ENCODE measurements around the gene KRAS. TPM values are rescaled to one million over a fixed set of nuclear protein-coding genes. Genes with fewer than 3 reads are reported as not detected.

The KRAS gene
- total RNA-seq, 1 donor from 2014 or later: 10.8 TPM

DNA sequence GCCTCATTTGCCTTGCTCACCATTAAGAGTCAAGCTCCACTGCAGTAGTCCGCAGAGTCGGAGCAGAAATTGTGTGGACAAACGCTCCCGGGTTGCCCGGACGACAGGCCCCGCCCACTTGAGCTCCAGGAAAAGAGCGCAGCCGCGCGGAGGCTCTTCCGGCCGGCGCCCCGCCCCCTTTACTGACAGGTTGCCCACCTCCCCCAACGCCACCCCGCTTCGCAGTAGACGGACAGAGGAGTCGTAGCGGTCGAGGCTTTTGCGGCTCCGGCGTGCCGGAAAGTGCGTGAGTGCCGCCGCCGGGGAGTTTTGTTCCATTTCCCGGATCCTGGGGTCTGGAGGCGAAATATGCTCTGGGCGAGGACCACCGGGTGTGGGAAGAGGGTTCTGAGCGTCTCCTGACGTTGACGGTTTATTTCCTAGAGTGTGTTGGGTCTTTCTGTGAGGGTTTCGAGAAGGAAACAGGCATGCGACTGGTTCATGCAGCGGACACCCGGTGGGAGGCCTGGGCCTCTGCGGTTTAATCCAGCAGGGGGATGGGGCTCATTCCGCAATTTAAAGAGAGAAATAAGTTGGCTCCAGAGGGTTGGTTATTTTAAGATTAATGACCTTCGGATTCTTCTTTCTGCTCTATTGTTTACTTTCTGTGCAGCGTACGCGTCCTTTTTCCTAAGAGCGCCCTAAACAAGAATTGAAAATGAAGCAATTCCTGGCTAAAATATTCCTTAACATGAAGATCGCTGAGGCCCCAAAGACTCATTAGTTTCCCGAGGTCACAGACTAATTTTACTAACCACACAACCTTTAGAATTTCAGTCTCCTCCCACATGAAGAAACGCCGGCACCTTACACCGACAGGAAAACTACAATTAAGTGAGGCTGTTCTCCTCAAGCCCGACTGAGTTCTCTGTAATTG is 55.4 kb downstream of the KRAS start, which contains the start of the genes DNAI7 and ETFRF1:
Gene DNAI7, minus strand, starts transcription at position 105 of the 916 bp plus-strand sequence. Its CDS starts 82 bp downstream, at position 23.
Gene ETFRF1, plus strand, starts transcription at position 182 of the 916 bp plus-strand sequence. CDS start 8,720 bp downstream, outside the sequence.
- TF ChIP-seq, protein P1, sequence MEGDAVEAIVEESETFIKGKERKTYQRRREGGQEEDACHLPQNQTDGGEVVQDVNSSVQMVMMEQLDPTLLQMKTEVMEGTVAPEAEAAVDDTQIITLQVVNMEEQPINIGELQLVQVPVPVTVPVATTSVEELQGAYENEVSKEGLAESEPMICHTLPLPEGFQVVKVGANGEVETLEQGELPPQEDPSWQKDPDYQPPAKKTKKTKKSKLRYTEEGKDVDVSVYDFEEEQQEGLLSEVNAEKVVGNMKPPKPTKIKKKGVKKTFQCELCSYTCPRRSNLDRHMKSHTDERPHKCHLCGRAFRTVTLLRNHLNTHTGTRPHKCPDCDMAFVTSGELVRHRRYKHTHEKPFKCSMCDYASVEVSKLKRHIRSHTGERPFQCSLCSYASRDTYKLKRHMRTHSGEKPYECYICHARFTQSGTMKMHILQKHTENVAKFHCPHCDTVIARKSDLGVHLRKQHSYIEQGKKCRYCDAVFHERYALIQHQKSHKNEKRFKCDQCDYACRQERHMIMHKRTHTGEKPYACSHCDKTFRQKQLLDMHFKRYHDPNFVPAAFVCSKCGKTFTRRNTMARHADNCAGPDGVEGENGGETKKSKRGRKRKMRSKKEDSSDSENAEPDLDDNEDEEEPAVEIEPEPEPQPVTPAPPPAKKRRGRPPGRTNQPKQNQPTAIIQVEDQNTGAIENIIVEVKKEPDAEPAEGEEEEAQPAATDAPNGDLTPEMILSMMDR (IDR thresholded peaks at IDR 0.05; ENCODE audit: borderline replicate concordance): peak; percentile 15
- intact Hi-C loops (cut with micrococcal nuclease): no loop called here
- peak; percentile 99 for DNase-seq
- H3K4me1 ChIP-seq: peaks cover 47% of the 10 kb centered on the region
- peak within 1 kb of the TSS; percentile 96 for H3K27ac ChIP-seq (replicated peaks)
- H3K9me3 ChIP-seq (replicated peaks): no peaks in the 10 kb centered on the region
- no peaks in the 10 kb centered on the region for H3K27me3 ChIP-seq (ENCODE audit: low read depth)
- H3K4me3 ChIP-seq: peak within 1 kb of the TSS; percentile 82
- no peaks in the 10 kb centered on the region for H3K36me3 ChIP-seq

DNA sequence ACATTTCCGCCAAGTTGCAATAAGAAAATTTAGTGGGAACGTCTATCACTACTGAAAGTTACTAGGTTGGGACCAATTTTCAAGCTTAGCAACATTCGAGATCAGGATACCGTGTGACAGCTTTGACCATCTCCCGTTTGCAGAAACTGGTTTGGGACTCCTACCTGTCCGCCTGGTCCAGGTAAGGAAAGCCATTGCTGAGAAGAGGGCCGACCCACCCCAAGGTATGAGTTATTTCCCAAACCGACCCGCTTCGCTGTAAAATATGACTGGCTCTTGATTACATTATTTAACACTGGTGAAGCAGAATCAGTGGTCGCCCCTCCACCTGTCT is 56.0 kb downstream of the KRAS start:
- no peak for DNase-seq
- intact Hi-C loops (cut with micrococcal nuclease): no loop called here
- Histone ChIP-seq H3K36me3 (no peaks in the 10 kb centered on the region), H3K4me1 (peaks cover 42% of the 10 kb centered on the region), H3K4me3 (peak overlapping the region; percentile 82), H3K27ac (replicated peaks) (peak overlapping the region; percentile 96), H3K27me3 (ENCODE audit: low read depth) (no peaks in the 10 kb centered on the region), H3K9me3 (replicated peaks) (no peaks in the 10 kb centered on the region)
- TF ChIP-seq, protein P1 (IDR thresholded peaks at IDR 0.05; ENCODE audit: borderline replicate concordance): no peak

DNA sequence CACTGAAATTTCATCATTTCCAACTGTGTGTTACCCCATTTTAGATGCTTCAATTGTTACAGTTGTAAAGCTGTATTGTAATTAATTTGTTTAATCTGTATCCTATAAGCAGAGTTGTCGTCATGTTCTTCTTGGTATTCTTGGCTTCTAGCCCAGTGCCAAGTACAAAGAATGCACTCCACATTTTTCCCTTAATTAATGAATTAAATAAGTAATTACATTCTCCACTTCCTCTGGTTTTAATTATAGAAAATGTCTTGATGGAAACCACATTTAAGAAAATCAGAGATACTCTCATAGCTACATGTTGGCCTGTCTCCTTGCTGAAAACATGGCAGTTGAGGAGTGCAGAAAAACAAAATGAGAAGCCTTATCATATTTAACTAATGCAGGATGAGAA is 56.5 kb downstream of the KRAS start:
- TF ChIP-seq, protein P1 (IDR thresholded peaks at IDR 0.05; ENCODE audit: borderline replicate concordance): no peak

DNA sequence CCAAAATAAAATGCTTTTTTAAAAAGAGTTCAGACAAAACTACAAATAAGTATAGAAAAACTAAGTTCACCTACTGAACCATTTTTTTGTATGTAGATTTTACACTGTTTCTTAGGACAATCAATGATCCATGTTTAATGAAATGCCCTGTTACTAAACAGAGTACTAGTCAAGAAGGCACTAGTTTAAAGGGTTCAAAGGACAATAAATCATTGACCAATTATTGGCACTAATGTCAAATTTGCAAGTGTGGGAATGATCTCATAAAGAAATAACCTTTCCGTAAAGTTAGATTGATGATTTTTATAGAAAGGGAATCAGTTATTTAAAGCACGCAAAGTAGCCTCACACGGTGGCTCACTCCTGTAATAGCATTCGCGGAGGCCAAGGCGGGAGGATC is 59.9 kb downstream of the KRAS start:
- DNase-seq: no peak
- Histone ChIP-seq H3K4me1 (peaks cover 22% of the 10 kb centered on the region), H3K4me3 (no peak overlapping the region), H3K27ac (replicated peaks) (no peak overlapping the region), H3K9me3 (replicated peaks) (no peaks in the 10 kb centered on the region), H3K27me3 (ENCODE audit: low read depth) (no peaks in the 10 kb centered on the region), H3K36me3 (no peaks in the 10 kb centered on the region)
- TF ChIP-seq, protein P1 (IDR thresholded peaks at IDR 0.05; ENCODE audit: borderline replicate concordance): no peak
- intact Hi-C loops (cut with micrococcal nuclease): no loop called here

More for the DNA sequence above, 56.5 kb downstream of the KRAS start:
- H3K27ac ChIP-seq (replicated peaks): peak overlapping the region; percentile 96
- H3K9me3 ChIP-seq (replicated peaks): no peaks in the 10 kb centered on the region
- H3K4me1 ChIP-seq: peaks cover 42% of the 10 kb centered on the region
- no peaks in the 10 kb centered on the region for H3K36me3 ChIP-seq
- intact Hi-C loops (cut with micrococcal nuclease): no loop called here
- no peaks in the 10 kb centered on the region for H3K27me3 ChIP-seq (ENCODE audit: low read depth)
- H3K4me3 ChIP-seq: peak overlapping the region; percentile 82
- DNase-seq: no peak

DNA sequence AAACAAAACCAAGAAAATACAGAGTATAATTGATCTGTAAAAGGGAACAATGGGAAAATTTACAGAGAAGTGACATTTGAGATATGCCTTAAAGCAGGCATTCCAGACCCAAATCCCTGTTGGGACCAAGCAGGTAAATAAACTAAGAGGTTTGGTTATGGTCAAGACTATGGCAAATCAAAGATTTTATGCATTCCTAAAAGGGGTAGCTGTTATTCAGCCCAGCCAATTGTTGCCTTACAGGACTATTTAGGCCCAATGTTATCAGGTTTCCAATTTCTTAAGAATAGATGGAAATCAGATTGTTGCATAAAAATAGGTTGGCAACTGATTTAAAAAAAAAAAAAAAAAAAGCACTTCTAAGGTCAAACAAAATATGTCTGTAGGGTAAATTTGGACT is 61.1 kb downstream of the KRAS start:
- H3K36me3 ChIP-seq: no peaks in the 10 kb centered on the region
- peaks cover 13% of the 10 kb centered on the region for H3K4me1 ChIP-seq
- intact Hi-C loops (cut with micrococcal nuclease): no loop called here
- DNase-seq: no peak
- no peak overlapping the region for H3K27ac ChIP-seq (replicated peaks)
- no peak overlapping the region for H3K4me3 ChIP-seq
- no peaks in the 10 kb centered on the region for H3K9me3 ChIP-seq (replicated peaks)
- TF ChIP-seq, protein P1 (IDR thresholded peaks at IDR 0.05; ENCODE audit: borderline replicate concordance): no peak
- no peaks in the 10 kb centered on the region for H3K27me3 ChIP-seq (ENCODE audit: low read depth)

Measured in left ventricle myocardium inferior (tissue), 1 donor.